Measurements from ENCODE around the gene TRAPPC11.

DNA sequence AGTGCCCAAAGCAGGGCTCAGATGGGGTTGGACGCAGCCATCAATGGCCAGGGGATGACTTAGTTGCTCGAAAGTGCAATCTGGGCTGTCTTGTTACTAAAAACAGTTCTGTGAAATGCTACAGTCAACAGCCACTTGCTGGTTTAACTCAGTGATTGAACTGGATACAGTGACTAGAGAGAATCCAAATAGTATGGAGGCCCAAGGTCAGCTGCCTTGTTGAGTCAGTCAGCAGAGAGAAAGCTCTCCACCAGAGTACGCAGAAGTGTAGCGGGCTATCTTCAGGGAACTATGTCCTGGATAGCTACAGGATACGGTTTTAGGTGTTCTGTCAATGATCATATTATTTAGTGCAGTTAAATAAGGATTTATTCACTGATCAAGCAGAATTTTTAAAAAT is 68.4 kb downstream of the TRAPPC11 start:
- TF ChIP-seq, protein P1, sequence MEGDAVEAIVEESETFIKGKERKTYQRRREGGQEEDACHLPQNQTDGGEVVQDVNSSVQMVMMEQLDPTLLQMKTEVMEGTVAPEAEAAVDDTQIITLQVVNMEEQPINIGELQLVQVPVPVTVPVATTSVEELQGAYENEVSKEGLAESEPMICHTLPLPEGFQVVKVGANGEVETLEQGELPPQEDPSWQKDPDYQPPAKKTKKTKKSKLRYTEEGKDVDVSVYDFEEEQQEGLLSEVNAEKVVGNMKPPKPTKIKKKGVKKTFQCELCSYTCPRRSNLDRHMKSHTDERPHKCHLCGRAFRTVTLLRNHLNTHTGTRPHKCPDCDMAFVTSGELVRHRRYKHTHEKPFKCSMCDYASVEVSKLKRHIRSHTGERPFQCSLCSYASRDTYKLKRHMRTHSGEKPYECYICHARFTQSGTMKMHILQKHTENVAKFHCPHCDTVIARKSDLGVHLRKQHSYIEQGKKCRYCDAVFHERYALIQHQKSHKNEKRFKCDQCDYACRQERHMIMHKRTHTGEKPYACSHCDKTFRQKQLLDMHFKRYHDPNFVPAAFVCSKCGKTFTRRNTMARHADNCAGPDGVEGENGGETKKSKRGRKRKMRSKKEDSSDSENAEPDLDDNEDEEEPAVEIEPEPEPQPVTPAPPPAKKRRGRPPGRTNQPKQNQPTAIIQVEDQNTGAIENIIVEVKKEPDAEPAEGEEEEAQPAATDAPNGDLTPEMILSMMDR (conservative IDR thresholded peaks at IDR 0.05; ENCODE audit: low read depth, low read length) = no peak
- no peak for TF ChIP-seq EZH2 (IDR thresholded peaks at IDR 0.05; ENCODE audit: borderline replicate concordance, low read depth, low read length, poor library complexity, severe bottlenecking)

Data from A673 (cell line).